Stimulated activated naive B cell treated with anti-CD40 and anti-IgM and Interleukin-4, amounts not matched to agents 10 μg/mL and 1 μg/mL and 100 μg/mL, for 72 hours (primary cell): ENCODE results near the gene SLC38A11.
"Not testable (repeated sequence)": the region's sequence is repeated elsewhere in the genome, so short reads cannot be mapped to it uniquely, and the experiment has no call there.

ENCODE experiments used
- ATAC-seq, 2 donors: fragments of 150-1000 bp; cut with Tn5 transposase; replicated peaks; 2 replicates each; pipeline ENCODE4 v1.10.0; 2021; ENCODE audit warnings: moderate library complexity in 1 of 2
- DNase-seq: peaks from one replicate; pipeline ENCODE4 v3.0.0; 2021
- H3K27ac Mint-ChIP-seq: one replicate; pipeline ENCODE4 v1.8.0; 2022; ENCODE audit warnings: mild to moderate bottlenecking, mixed read lengths
- H3K27me3 Mint-ChIP-seq, 2 donors: one replicate each; pipeline ENCODE4 v1.8.0; 2022; ENCODE audit warnings: mixed read lengths in 2 of 2
- H3K36me3 Mint-ChIP-seq, 2 donors: one replicate each; pipeline ENCODE4 v1.8.0; 2022; ENCODE audit warnings: mixed read lengths in 2 of 2, mild to moderate bottlenecking in 1 of 2
- H3K4me1 Mint-ChIP-seq, 2 donors: one replicate each; pipeline ENCODE4 v1.8.0; 2022; ENCODE audit warnings: mixed read lengths in 2 of 2, mild to moderate bottlenecking in 1 of 2
- H3K4me3 Mint-ChIP-seq, 2 donors: one replicate each; pipeline ENCODE4 v1.8.0; 2022; ENCODE audit warnings: mild to moderate bottlenecking in 2 of 2, mixed read lengths in 2 of 2, moderate library complexity in 1 of 2
- H3K9me3 Mint-ChIP-seq, 2 donors: one replicate each; pipeline ENCODE4 v1.8.0; 2022; ENCODE audit warnings: mixed read lengths in 2 of 2, mild to moderate bottlenecking in 1 of 2

SLC38A11 gene

DNA sequence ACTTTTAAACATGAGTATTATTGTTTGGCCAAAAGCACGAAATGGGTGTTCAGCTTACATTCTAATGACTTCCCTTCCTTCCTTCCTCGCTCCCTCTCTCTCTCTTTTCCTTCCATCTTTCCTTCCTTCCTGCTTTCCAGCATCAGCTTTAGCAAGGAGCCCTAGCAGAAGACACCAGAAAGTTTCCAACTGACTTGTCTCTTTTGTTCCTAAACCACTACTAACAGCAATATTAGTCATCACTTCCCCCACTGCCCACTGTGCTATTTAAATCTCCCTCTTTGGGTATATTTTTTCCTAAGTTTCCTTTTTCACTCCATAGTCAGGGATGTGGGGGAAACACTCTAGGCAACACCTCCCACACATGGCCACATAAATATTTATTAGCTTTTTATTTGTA lies 25.4 kb upstream of the SLC38A11 start:
- peak; percentile 70 to 90 for ATAC-seq
- not testable (repeated sequence) for DNase-seq, H3K9me3 Mint-ChIP-seq, H3K36me3 Mint-ChIP-seq, H3K27me3 Mint-ChIP-seq
- H3K27ac Mint-ChIP-seq, result peak overlapping the region; percentile 9
- H3K4me1 Mint-ChIP-seq, result peaks cover 18 to 35% of the 10 kb centered on the region in 2 donors
- H3K4me3 Mint-ChIP-seq, result peak overlapping the region; percentile 0 to 2

DNA sequence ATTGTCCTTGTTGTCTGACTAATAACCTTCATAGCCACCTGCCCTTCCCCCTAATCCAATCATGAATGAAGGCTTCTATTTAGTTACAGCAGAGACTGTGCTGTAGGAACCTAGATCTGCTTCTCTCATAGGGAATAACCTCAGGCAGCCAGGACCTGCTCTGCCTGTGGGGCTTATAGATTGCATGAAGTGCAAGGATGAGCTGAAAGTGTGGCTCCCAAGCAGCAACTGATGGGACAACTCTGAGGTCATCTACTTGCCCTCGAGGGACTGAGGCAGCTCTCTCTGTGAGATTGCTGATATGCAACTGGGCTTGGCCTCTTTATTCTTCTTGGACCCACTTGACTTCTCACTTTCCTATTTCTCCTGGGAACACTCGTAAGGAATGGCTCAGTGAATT lies 23.8 kb upstream of the SLC38A11 start:
- no peak for ATAC-seq
- Mint-ChIP-seq H3K9me3 (no peaks in the 10 kb centered on the region), H3K27ac (no peak overlapping the region), H3K4me3 (no peak overlapping the region), H3K27me3 (no peaks in the 10 kb centered on the region), H3K4me1 (peaks cover 19 to 50% of the 10 kb centered on the region in 2 donors), H3K36me3 (no peaks in the 10 kb centered on the region)
- DNase-seq, result no peak

DNA sequence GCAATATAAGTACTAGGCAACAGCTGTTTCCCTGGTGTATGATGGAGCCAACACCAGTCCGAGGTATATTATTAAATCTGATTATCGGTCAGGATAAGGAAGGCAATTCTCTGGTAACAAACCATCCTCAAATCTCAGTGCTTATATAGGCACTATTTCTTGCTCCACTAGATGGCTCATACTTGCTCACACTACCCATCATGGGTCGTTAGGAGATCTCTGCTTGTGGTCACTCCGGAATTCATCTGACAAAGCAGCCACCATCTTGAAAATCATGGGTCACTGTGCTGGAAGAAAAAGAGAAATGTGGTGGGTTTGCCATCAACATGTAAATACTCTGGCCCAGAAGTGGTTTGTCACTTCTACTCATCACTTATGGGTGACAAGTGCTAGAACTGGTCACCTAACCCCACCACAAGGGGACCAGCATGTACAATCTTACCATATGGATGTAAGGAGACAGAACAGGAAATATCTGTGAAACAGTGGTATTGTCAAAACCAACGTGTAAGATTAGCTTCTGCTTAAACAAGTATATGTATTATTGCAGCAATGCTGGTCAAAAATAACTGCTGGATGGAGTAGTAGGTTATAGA lies 21.6 kb upstream of the SLC38A11 start:
- not testable (repeated sequence) for H3K36me3 Mint-ChIP-seq, H3K27me3 Mint-ChIP-seq, ATAC-seq, DNase-seq, H3K9me3 Mint-ChIP-seq, H3K4me3 Mint-ChIP-seq
- Mint-ChIP-seq H3K27ac (peak overlapping the region; percentile 47), H3K4me1 (peaks cover 20 to 55% of the 10 kb centered on the region in 2 donors)

DNA sequence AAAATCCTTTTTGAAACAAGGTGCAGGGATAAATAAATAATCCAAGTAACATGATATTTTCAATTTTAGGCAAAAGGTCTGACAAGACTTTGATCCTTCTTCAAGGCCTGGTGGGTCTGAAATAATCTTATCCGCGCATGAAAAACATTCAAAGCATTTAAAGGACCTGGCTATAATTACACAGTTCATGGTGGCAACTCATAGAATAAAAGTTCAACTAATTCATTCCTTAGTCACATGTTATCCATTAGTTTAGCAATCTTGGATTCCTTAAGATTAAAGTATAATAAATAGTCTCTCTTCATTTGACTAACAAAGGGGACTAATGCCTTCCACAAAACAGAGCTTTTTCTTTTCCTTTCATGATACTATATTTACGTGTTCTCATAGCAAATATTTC lies 21.0 kb upstream of the SLC38A11 start:
- peaks cover 4 to 6% of the 10 kb centered on the region in 2 donors for H3K9me3 Mint-ChIP-seq
- peaks cover 22 to 57% of the 10 kb centered on the region in 2 donors for H3K4me1 Mint-ChIP-seq
- peaks cover 7 to 13% of the 10 kb centered on the region in 2 donors for H3K36me3 Mint-ChIP-seq
- DNase-seq, result no peak
- H3K27ac Mint-ChIP-seq, result no peak overlapping the region
- ATAC-seq, result no peak
- no peaks in the 10 kb centered on the region for H3K27me3 Mint-ChIP-seq
- H3K4me3 Mint-ChIP-seq, result no peak overlapping the region

DNA sequence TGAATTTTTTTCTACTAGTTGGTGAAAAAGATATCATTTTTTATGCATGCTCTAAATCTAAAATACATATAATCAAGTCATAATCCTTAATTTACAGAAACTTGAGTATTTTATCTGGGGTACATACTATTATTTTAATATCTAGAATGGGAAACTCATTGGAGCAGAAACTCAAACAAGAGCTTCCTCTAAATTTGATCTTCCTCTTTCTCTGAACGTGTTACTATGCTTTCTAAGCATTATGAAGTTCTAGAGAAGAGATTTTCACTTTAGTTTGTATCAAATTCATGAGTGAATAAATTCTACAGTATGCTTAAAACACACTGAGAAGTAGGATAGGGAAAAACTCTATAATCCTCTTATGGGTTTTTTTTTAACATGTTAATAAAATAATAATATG lies 20.6 kb upstream of the SLC38A11 start:
- H3K27me3 Mint-ChIP-seq, result no peaks in the 10 kb centered on the region
- ATAC-seq (peak; percentile 50 to 60), DNase-seq (no peak)
- H3K27ac Mint-ChIP-seq, result no peak overlapping the region
- peaks cover 22 to 60% of the 10 kb centered on the region in 2 donors for H3K4me1 Mint-ChIP-seq
- H3K36me3 Mint-ChIP-seq, result peaks cover 7 to 14% of the 10 kb centered on the region in 2 donors
- H3K4me3 Mint-ChIP-seq, result no peak overlapping the region
- peaks cover 4 to 6% of the 10 kb centered on the region in 2 donors for H3K9me3 Mint-ChIP-seq

DNA sequence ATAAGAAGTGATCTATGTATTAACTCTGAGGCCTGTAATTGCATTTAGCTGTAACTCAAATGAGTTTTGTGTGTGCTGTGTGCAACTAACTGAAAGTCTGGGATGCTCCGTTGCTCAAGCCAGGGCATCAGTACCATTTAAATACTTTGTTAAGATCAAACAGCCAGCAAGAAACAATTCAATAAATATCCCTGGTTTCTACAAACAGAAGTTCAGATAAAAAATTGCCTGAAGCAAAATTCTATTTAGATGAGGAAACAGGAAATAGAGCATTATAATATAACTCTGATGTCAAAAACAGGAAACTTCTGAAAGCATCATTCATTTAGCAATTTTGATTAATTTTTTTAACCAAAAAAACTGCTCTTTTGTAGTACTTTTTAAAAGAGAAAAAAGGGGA lies 18.9 kb upstream of the SLC38A11 start:
- peak overlapping the region; percentile 75 for H3K27ac Mint-ChIP-seq
- DNase-seq, result no peak

DNA sequence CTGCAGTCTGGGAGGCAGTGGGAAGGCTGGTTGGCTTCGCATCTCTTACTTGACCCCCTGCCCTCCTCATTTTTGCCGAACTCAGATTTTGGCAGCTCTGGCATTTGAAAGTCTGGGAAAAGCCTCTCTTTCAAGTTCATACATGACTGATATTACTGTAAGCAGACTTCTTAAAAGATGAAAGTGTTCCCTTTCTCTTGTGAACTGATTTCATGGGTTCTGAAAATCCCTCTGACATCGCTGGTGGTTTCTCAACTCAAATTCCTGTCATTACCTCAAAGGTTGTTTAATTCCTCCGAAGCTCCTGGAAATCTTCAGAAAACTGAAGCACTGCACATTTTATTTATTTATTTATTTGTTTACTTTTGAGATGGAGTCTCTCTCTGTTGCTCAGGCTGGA lies 16.9 kb upstream of the SLC38A11 start:
- no peak overlapping the region for H3K27ac Mint-ChIP-seq
- DNase-seq (no peak), ATAC-seq (no peak)
- H3K36me3 Mint-ChIP-seq, result peaks cover 22 to 41% of the 10 kb centered on the region in 2 donors
- peaks cover 29 to 80% of the 10 kb centered on the region in 2 donors for H3K4me1 Mint-ChIP-seq
- H3K27me3 Mint-ChIP-seq, result no peaks in the 10 kb centered on the region
- H3K4me3 Mint-ChIP-seq, result no peak overlapping the region
- peaks cover 15 to 18% of the 10 kb centered on the region in 2 donors for H3K9me3 Mint-ChIP-seq

More for the DNA sequence above, 18.9 kb upstream of the SLC38A11 start:
- H3K4me1 Mint-ChIP-seq, result peaks cover 24 to 66% of the 10 kb centered on the region in 2 donors
- no peak for ATAC-seq
- H3K36me3 Mint-ChIP-seq, result peaks cover 9 to 21% of the 10 kb centered on the region in 2 donors
- H3K9me3 Mint-ChIP-seq, result peaks cover 9 to 13% of the 10 kb centered on the region in 2 donors
- no peaks in the 10 kb centered on the region for H3K27me3 Mint-ChIP-seq
- H3K4me3 Mint-ChIP-seq, result peak overlapping the region in 1 of 2 donors; percentile 4

DNA sequence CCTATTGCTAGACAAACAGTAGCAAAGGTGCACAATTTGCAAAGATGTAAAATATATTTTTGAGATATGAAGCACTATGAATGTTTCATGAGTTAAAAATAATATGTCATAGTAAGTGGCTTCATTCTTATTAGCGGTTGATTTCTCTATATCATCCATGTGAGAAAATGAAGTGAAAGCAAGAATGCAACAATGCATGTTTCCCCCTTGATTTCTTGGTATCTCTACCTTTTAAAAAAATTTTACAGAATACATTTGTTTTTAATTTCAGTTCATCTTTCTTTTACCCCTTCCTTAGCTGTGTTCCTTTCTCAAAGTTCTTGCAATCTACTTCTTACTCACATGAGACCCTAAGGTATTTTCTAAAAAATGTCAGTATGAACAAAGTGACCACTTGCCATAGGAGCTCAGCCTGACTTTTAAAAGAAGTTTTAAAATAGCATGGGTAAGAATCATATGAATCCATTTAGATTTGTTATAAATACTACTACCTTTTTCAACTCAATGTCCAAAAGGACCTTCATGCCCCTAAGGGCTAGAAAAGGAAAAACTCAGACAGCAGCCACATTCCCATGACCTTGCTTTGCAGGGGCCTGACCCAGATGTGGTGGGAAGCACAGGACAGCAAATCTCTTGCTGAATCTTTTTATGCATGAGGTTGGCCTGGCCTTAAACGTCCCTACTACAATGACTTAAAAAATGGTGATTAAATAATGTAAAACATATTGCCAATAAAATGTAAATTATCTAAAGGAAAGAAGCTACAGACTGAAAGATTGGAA lies 14.8 kb upstream of the SLC38A11 start:
- Mint-ChIP-seq H3K9me3 (peaks cover 19 to 22% of the 10 kb centered on the region in 2 donors), H3K27ac (peak overlapping the region; percentile 90), H3K4me1 (peaks cover 36 to 83% of the 10 kb centered on the region in 2 donors), H3K27me3 (no peaks in the 10 kb centered on the region), H3K4me3 (peak overlapping the region; percentile 1 to 44), H3K36me3 (peaks cover 27 to 53% of the 10 kb centered on the region in 2 donors)
- DNase-seq (no peak), ATAC-seq (peak; percentile 83 to 93)

DNA sequence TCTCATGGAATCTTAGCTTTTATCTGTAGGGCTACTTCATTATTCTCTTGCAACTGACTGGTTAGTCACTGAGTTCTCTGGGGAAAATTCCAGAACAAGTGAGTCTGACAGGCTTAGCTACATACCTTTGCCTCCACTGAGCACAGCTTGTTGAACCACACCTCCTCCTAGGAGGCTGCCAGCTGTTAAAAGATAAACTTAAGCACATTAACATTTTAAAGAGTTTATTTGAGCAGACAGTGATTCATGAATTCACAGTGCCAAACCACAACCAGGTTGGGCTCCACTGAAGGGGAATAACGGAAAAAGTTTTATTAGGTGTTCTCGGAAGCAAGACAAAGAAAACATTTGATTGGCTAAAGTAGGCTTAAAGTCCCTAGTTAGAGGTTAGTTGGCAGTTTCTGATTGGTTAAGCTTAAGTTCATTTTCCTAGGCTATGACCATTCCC lies 12.5 kb upstream of the SLC38A11 start:
- Mint-ChIP-seq H3K4me3 (no peak overlapping the region), H3K4me1 (peaks cover 43 to 90% of the 10 kb centered on the region in 2 donors), H3K27me3 (no peaks in the 10 kb centered on the region), H3K27ac (peak overlapping the region; percentile 97), H3K9me3 (peaks cover 20 to 22% of the 10 kb centered on the region in 2 donors), H3K36me3 (peaks cover 26 to 52% of the 10 kb centered on the region in 2 donors)
- DNase-seq (no peak), ATAC-seq (no peak)

DNA sequence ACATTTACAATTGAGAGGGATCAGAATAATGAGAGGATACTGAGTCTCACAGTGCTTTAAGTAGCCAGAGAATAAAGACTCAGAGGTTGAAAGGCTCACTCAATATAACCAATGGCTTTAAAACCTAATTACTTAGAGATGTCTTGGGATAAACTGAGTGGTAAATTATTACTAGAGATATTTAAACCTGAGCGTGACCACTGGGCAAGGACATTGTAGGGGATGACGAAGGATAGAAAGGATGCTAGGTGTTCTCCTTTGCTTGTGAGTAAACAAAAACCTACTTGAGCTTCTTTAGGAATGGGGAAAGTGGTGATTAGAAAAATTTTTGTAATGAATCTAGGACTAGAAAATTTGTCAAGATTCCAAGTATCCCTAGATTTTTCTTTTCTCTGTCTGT lies 12.0 kb upstream of the SLC38A11 start:
- Mint-ChIP-seq H3K4me3 (no peak overlapping the region), H3K36me3 (peaks cover 23 to 48% of the 10 kb centered on the region in 2 donors)
- DNase-seq, result no peak

DNA sequence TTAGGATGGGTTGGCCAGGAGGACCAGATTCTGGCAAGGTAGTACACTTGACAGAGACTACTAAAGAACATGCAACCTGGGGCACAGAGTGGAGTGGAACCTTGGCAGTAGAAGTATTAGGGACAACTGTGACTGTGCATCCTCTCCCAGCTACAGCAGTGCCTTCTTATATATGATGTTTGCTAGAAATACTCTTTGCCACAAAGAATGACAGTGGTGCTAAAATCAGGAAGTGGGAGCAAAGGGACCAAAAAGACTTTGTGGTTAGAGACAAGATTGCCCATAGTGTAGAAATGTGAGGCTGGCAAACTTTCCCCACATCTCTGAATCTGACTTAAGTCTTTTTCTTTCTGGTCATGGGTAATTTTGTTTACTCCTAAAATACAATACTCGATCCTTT lies 9.4 kb upstream of the SLC38A11 start:
- ATAC-seq, result peak; percentile 92 to 94
- H3K27ac Mint-ChIP-seq, result peak overlapping the region; percentile 31
- peaks cover 19 to 36% of the 10 kb centered on the region in 2 donors for H3K36me3 Mint-ChIP-seq
- H3K9me3 Mint-ChIP-seq, result peaks cover 14 to 15% of the 10 kb centered on the region in 2 donors
- no peaks in the 10 kb centered on the region for H3K27me3 Mint-ChIP-seq
- DNase-seq, result peak; percentile 17
- H3K4me3 Mint-ChIP-seq, result peak overlapping the region; percentile 48 to 56
- peaks cover 38 to 74% of the 10 kb centered on the region in 2 donors for H3K4me1 Mint-ChIP-seq

More for the DNA sequence above, 12.0 kb upstream of the SLC38A11 start:
- no peaks in the 10 kb centered on the region for H3K27me3 Mint-ChIP-seq
- H3K27ac Mint-ChIP-seq, result peak overlapping the region; percentile 97
- peaks cover 45 to 94% of the 10 kb centered on the region in 2 donors for H3K4me1 Mint-ChIP-seq
- ATAC-seq, result no peak
- H3K9me3 Mint-ChIP-seq, result peaks cover 18 to 22% of the 10 kb centered on the region in 2 donors

DNA sequence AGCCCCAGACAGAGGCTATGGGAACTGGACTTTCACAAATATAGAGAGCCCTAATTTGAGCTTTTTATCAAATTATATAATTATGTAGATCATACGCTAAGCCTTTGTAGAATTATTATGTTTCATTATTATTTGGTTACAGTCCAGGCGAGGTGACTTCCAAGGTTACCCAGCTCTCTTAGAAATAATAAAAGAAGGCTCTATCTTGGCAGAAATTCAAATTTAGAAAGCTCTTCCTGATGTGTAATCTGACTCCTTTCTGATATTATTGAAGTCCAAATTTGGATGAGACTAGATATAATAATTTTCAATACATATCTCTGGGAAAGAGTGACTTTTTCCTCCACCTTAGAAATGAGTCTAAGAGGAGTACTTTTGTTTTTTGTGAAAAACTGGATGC lies 4.8 kb upstream of the SLC38A11 start:
- H3K27me3 Mint-ChIP-seq, result no peaks in the 10 kb centered on the region
- H3K27ac Mint-ChIP-seq, result no peak overlapping the region
- DNase-seq, result no peak
- peaks cover 22 to 42% of the 10 kb centered on the region in 2 donors for H3K4me1 Mint-ChIP-seq
- no peak for ATAC-seq
- H3K4me3 Mint-ChIP-seq, result no peak overlapping the region
- no peaks in the 10 kb centered on the region for H3K36me3 Mint-ChIP-seq
- H3K9me3 Mint-ChIP-seq, result peaks cover 0 to 1% of the 10 kb centered on the region in 2 donors

DNA sequence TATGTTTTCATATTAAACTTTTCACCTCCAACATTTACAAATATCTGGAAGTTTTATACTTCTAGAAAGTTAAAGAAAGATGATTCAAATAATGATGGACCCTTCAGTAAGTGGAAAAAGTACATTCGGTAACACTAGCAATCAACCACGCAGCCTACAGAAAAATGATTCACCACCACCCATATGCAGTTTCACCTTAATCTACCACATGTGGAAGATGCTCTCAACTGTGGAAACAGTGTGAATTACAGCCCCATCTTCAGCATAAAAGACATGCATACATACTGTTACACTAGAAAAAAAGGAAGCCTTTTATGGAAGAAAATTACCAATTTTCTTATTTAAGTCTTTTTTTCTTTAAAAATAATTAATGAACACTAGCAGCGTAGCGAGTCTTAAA lies 1.1 kb downstream of the SLC38A11 start:
- Mint-ChIP-seq H3K27ac (no peak overlapping the region), H3K4me3 (peak overlapping the region; percentile 22 to 37), H3K36me3 (peaks cover 0 to 13% of the 10 kb centered on the region in 2 donors), H3K9me3 (peaks cover 2 to 5% of the 10 kb centered on the region in 2 donors), H3K4me1 (peaks cover 25 to 32% of the 10 kb centered on the region in 2 donors), H3K27me3 (no peaks in the 10 kb centered on the region)
- DNase-seq (no peak), ATAC-seq (peak; percentile 74 to 79)

DNA sequence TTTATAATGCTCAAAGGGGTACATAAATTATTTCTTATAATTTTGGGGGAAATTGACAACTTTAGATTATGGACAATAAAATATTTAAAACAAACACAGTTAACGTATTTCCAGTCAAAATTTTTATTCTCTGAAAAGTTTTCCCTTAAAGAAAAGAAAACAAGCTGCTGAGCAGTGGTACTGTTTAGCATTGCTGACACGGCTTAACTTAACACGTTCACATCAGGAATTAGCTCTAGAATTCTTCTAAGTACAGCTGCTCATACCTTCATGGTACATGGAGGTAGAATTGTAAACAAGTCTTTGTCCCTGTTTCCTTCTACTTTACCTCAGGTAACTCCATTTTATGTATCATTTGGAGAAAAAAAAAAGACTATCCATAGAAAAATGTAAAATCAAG lies 2.0 kb downstream of the SLC38A11 start:
- Mint-ChIP-seq H3K4me3 (no peak overlapping the region), H3K27me3 (no peaks in the 10 kb centered on the region), H3K27ac (peak overlapping the region; percentile 56), H3K9me3 (peaks cover 2 to 5% of the 10 kb centered on the region in 2 donors), H3K4me1 (peaks cover 26 to 39% of the 10 kb centered on the region in 2 donors), H3K36me3 (peaks cover 0 to 18% of the 10 kb centered on the region in 2 donors)
- ATAC-seq (no peak), DNase-seq (no peak)
